ENCODE measurements around the gene ADM. TPM values are rescaled to one million over a fixed set of nuclear protein-coding genes. Genes with fewer than 3 reads are reported as not detected.

The ADM gene
- total RNA-seq, 1 experiment from 2014 or later, result 135 TPM

DNA sequence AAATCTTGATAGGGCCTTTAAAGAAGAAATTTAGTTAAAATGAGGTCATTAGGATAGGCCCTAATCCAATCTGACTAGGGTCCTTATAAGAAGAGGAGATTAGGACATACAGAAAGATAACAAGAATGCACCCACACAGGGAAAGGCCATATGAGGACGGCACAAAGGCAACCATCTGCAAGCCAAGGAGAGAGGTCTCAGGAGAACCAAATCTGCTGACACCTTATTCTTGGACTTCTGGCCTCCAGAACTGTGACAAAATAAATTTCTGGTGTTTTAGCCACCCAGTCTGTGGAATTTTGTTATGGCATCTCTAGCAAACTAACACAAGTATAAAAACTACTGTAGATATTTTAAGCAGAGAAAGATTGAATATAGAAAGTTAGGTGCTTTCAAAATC is 28.6 kb downstream of the ADM start:
- peaks cover 4% of the 10 kb centered on the region; the same call in 1 of the 2 replicates for H3K9me3 ChIP-seq
- no peaks in the 10 kb centered on the region for H3K36me3 ChIP-seq
- DNase-seq, result no peak
- no peak overlapping the region for H3K4me3 ChIP-seq
- H3K27me3 ChIP-seq, result no peaks in the 10 kb centered on the region

- DNase-seq, result no peak
- Histone ChIP-seq H3K9me3 (peaks cover 4% of the 10 kb centered on the region; the same call in 1 of the 2 replicates), H3K36me3 (no peaks in the 10 kb centered on the region), H3K27me3 (no peaks in the 10 kb centered on the region), H3K4me3 (no peak overlapping the region)
These were observed 33.4 kb downstream of the ADM start for GRCh38 chr11:10338287-10338686.

- Histone ChIP-seq H3K9me3 (no peaks in the 10 kb centered on the region), H3K36me3 (no peaks in the 10 kb centered on the region), H3K27me3 (no peaks in the 10 kb centered on the region), H3K4me3 (no peak overlapping the region)
- DNase-seq, result no peak
These were observed 43.9 kb downstream of the ADM start for GRCh38 chr11:10348650-10349280.

GRCh38 chr11:10349281-10349665 is 44.4 kb downstream of the ADM start:
- Histone ChIP-seq H3K27me3 (no peaks in the 10 kb centered on the region), H3K9me3 (no peaks in the 10 kb centered on the region), H3K4me3 (no peak overlapping the region), H3K36me3 (no peaks in the 10 kb centered on the region)
- no peak for DNase-seq

GRCh38 chr11:10349806-10350205 is 44.9 kb downstream of the ADM start:
- no peak overlapping the region for H3K4me3 ChIP-seq
- no peaks in the 10 kb centered on the region for H3K27me3 ChIP-seq
- no peak for DNase-seq
- H3K36me3 ChIP-seq, result no peaks in the 10 kb centered on the region
- H3K9me3 ChIP-seq, result no peaks in the 10 kb centered on the region

DNA sequence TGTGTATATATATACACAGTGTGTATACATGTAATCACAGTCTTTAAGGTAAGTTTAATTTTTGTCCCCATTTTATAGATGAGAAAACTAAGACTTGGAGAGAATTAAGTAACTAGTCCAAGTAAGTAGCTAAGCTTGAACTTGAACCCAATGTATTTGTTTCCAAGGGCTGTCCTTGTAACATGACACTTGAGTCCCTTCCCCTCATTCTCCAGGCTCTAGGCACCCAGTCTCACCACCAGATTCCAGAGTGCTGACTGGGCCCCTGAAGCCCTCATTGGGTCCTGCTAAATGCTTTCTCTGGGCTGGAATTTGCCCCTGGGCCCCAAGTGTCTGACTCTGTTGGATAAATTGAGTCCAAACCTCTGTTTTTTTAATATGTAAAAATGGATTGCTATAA is 45.5 kb downstream of the ADM start:
- H3K36me3 ChIP-seq, result no peaks in the 10 kb centered on the region
- no peaks in the 10 kb centered on the region for H3K27me3 ChIP-seq
- no peaks in the 10 kb centered on the region for H3K9me3 ChIP-seq
- DNase-seq, result peak; percentile 39
- no peak overlapping the region for H3K4me3 ChIP-seq

- Histone ChIP-seq H3K9me3 (no peaks in the 10 kb centered on the region), H3K27me3 (no peaks in the 10 kb centered on the region), H3K4me3 (no peak overlapping the region), H3K36me3 (no peaks in the 10 kb centered on the region)
- DNase-seq, result no peak
These were observed 46.5 kb downstream of the ADM start for GRCh38 chr11:10351435-10351764.

- H3K36me3 ChIP-seq, result no peaks in the 10 kb centered on the region
- no peaks in the 10 kb centered on the region for H3K9me3 ChIP-seq
- H3K4me3 ChIP-seq, result no peak overlapping the region
- H3K27me3 ChIP-seq, result no peaks in the 10 kb centered on the region
- DNase-seq, result peak; percentile 71
These were observed 47.1 kb downstream of the ADM start for GRCh38 chr11:10351765-10352641.

DNA sequence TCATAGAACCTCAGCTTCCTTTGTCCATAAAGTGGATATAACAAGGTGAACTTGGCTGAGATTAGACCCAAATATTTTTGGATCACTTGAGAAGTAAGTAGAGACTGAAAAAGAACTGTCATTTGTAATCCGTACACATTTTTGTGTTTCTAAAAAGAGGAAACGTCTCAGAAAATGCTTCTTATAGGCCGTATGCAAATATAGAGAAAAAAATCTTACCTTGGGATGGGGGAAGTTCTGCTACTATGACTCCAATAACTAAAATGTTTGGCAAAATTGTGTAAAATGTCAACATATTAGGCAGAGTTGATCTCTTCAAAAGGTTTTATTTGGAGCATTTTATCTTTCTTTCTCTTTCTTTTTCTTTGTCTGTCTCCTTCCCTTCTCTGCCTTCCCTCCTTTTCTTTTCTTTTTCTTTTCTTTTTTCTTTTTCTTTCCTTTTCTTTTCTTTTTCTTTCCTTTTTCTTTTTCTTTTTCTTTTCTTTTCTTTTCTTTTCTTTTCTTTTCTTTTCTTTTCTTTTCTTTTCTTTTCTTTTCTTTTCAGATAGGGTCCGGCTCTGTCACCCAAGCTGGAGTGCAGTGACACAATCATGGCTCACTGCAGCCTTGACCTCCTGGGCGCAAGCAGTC is 48.2 kb downstream of the ADM start:
- no peak for DNase-seq
- Histone ChIP-seq H3K36me3 (no peaks in the 10 kb centered on the region), H3K27me3 (no peaks in the 10 kb centered on the region), H3K9me3 (no peaks in the 10 kb centered on the region), H3K4me3 (no peak overlapping the region)

- H3K27me3 ChIP-seq, result no peaks in the 10 kb centered on the region
- H3K9me3 ChIP-seq, result no peaks in the 10 kb centered on the region
- DNase-seq, result no peak
- H3K36me3 ChIP-seq, result no peaks in the 10 kb centered on the region
- H3K4me3 ChIP-seq, result no peak overlapping the region
These were observed 49.5 kb downstream of the ADM start for GRCh38 chr11:10354389-10354788.

GRCh38 chr11:10355257-10355661 is 50.4 kb downstream of the ADM start:
- Histone ChIP-seq H3K27me3 (no peaks in the 10 kb centered on the region), H3K9me3 (peaks cover 3% of the 10 kb centered on the region; the same call in 1 of the 2 replicates), H3K36me3 (no peaks in the 10 kb centered on the region), H3K4me3 (no peak overlapping the region)
- DNase-seq, result no peak

GRCh38 chr11:10356161-10356560 is 51.3 kb downstream of the ADM start:
- Histone ChIP-seq H3K36me3 (no peaks in the 10 kb centered on the region), H3K27me3 (no peaks in the 10 kb centered on the region), H3K9me3 (peaks cover 3% of the 10 kb centered on the region; the same call in 1 of the 2 replicates), H3K4me3 (no peak overlapping the region)
- no peak for DNase-seq

Other genes with a start within 250 kb of the ADM start
- 16.7 and 23.2 TPM in 2 replicates for gene SBF2, start 10.9 kb upstream of the ADM start, total RNA-seq (2014; rRNA removed; shearing (Covaris generic); ENCODE audit: low replicate concordance)
- 1.6 and 4.9 TPM in 2 replicates for gene AMPD3, start 150.2 kb downstream of the ADM start, total RNA-seq (2014; rRNA removed; shearing (Covaris generic); ENCODE audit: low replicate concordance)
- gene RNF141, start 236.1 kb downstream of the ADM start, total RNA-seq (2014; rRNA removed; shearing (Covaris generic); ENCODE audit: low replicate concordance), result 14.7 and 19.2 TPM in 2 replicates

Measured in MG63 (cell line).